NCI-H187 (cell line): Measurements from ENCODE around the gene ZNF430.
"Not testable (repeated sequence)": the region's sequence is repeated elsewhere in the genome, so short reads cannot be mapped to it uniquely, and the experiment has no call there.

Source experiments
- DNase-seq, 2 experiments: peaks; one replicate each; lab custom pipeline; 2025; lab: John Stamatoyannopoulos, UW

The ZNF430 gene

DNA sequence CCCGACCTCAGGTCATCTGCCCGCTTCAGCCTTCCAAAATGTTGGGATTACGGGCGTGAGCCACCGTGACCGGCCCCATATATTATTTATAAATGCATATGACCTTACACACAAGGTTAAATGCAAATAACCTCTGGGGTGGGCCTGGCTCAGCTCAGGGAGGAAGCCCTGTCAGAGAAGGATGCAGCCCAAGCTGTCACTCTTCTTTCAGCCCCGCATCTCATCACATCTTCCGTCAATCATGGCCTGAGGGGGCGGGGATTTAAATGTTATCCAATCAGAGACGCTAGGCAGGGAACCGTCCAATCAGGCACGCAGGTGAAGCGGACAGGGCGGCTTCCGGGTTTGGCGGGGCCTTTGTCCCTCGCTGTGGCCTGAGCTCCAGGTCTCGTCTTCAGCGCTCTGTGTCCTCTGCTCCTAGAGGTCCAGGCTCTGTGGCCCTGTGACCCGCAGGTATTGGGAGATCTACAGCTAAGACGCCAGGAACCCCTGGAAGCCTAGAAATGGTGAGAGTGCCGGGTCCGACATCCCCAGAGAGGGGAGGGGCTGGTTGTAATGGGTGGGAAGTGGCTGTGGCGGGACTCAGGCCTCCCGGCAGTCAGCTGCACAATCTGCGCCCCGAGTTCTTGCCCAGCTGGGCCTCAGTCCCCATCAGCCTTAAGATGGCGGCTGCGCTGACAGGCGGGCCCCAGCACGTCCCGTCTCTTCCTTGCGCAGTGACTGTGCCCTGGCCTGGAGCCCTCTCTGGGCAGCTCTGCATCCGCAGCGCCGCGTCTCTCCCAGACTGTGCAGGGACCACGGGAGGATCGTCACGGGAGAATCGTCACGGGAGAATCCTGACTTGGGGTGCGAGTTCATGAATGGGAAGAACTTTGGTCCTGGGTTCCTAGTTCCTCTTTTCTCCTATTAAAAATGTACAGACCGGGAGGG, at the start of gene ZNF430:
TSS of gene ZNF430 (plus strand) at position 360 of the 930 bp plus-strand sequence. CDS start at position 504, 144 bp downstream.
- DNase-seq = peak; percentile 42 to 88

DNA sequence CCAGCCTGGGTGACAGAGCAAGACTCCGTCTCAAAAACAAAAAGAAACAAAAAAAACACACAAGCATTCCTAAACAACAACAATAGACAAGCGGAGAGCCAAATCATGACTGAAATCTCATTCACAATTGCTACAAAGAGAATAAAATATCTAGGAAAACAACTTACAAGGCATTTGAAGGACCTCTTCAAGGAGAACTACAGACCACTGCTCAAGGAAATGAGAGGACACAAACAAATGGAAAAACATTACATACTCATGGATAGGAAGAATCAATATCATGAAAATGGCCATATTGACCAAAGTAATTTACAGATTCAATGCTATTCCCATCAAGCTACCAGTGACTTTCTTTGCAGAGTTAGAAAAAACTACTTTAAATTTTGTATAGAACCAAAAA, 27.7 kb upstream of the ZNF430 start:
- not testable (repeated sequence) for DNase-seq

DNA sequence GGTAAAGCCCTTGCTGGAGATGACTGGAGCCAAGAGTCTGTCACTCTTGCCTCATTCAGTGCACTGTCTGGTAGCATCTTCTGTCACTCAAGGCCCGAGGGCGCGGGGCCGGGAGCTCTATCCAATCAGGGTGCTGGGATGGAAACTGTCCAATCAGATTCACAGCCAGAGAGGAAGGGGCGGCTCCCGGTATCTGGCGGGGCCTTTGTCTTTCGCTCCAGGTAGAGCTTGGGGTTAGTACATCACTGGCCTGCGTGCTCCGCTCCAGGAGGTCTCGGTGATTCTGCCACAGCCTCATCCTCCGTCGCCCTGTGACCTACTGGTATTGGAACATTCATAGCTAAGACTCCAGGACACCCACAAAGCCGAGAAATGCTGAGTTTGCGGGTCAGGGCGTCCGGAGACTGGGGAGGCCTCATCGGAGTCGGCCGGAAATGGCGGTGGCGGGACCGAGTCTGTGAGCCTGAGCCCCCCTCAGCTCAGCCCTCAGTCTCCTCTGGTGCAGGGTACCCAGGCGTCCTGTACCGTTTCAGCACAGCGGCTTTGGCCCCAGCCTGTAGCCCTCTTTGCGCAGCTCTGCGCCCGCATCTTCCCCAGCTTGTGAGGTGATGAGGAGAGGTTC, 20.6 kb upstream of the ZNF430 start:
- DNase-seq = peak; percentile 23 to 46

DNA sequence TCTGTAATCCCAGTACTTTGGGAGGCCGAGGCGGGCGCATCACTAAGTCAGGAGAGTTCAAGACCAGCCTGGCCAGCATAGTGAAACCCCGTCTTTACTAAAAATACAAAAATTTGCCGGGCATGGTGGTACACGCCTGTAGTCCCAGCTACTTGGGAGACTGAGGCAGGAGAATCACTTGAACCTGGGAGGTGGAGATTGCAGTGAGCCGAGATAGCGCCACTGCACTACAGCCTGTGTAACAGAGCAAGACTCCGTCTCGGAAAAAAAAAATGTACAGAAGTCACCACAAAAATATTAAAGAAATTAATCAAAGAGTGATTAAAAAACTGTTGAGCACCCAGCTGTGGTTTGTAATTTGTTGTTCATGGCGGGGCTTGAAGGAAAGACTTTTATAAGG, 781 bp downstream of the ZNF430 start:
- DNase-seq = not testable (repeated sequence)

DNA sequence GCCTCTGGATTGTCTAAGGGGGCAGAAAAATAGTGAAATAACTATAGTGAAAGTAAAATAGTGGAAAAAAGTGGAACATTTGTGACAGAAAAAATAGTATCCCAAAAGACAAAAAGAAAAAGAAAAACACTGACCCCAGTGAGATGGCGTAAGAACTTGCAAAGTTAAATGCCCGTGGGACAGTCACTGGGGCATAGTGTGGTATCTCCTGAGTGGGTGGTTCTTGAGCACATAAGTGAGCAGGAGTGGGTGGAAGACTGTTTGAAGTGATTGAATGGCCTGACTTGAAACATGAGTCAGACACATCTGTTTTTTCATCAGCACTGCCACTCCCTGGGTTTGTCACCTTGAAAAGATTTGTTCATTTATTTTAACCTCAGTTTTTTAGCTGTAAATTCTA, 2.5 kb downstream of the ZNF430 start:
- DNase-seq = no peak

DNA sequence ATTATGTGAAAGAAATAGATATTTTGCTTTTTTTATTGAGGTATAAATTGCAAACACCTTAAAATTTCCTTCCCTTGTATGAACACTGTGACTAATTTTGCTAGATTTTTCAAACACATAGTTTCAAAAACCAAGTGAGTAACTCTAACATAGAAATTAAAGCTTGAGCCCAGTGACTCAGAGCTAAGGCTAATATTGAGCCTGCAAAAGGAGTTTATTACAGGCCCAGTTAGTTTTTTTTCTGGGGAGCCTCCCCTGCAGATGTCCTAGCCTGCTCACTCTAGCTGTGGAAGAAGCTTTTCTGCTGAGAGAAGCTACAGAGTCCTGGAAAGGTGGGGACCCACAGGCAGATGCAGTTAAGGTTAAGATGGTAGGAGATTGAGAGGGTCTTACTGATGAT, 3.4 kb downstream of the ZNF430 start:
- DNase-seq = no peak

DNA sequence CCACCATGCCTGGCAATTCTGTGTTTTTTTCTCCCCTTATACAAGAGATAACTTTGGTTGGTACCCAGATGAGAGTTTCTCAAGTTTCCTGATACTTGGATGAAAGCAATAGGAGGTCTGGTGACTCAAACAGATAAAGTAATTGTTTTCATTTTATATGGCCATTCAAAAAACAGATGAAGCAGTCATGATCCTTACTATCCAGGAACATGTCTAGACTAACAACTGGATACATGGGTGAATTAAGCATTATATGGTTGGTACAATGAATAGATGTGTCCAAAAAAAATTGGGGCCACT, 8.5 kb downstream of the ZNF430 start:
- no peak for DNase-seq

DNA sequence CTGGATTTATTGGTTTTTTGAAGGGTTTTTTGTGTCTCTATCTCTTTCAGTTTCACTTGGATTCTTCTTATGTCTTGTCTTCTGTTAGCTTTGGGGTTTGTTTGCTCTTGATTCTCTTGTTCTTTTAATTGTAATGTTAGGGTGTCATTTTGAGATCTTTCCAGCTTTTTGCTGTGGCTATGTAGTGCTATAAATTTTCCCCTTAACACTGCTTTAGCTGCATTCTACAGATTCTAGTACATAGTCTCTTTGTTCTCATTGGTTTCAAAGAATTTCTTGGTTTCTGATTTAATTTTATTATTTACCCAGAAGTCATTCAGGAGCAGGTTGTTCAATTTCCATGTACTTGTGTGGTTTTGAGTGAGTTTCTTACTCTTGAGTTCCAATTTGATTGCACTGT, 24.6 kb downstream of the ZNF430 start:
- no peak for DNase-seq

DNA sequence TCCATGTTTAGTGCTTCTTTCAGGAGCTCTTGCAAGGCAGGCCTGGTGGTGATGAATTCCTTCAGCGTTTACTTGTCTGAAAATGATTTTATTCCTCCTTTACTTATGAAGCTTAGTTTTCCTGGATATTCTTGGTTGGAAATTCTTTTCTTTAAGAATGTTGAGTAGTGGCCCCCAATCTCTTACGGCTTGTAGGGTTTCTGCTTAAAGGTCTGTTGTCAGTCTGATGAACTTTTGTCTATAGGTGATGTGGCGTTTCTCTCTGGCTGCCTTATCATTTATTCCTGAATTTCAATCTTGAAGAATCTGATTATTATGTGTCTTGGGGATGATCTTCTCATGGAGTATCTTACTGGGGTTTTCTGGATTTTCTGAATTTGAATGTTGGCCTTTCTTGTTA, 26.0 kb downstream of the ZNF430 start:
- no peak for DNase-seq

DNA sequence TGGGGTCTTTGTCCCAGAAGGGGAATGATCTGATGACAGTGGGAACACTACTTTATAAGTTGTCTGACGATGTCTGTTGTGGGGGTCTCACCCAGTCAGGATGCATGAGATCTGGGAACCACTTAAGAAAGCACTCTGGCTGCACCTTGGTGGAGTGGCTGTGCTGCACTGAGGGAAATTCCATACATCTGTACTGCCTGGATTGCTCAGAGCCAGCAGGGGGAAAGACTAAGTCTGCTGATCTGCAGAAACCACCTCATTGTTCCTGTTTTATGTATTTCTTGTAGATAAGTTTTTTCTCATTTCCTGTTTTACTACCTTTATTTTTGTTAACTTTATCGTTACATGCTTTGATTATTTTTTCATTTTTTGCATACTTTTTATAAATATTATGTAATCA, 27.3 kb downstream of the ZNF430 start:
- DNase-seq = no peak

DNA sequence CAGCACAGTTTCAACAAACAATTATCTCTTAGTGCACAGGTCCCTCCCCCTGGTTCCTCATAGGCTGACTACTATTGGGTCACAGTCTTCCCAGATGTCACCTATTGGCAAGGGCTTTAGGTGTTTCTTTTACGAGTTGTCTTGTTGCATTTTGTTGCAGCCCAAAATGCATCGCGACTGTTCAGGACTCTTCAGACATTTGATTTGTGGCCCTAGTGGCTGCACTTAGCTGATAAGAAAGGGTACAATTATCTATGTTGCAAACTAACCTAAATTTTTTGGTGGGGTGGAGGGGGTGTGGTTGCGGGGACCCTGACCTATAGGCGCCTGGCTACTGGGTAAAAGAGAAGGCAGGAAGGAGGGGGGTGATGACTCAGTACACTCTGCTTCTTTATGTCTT, 32.4 kb downstream of the ZNF430 start:
- DNase-seq = no peak

DNA sequence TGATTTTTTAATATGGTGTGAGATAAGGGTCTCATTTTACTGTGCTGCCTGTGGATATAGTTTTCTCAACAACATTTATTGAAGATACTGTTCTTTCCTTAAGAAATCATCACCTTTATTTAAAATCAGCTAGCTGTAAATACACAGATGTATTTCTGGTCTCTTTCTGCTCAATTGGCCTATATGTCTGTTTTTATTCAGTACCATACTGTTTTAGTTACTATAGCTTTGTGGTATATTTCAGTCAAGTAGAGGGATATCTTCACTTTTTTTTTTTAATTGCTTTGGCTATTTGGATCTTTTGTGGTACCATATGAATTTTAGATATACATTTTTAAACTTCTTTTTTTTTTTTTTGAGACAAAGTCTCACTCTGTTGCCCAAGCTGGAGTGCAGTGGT, 44.9 kb downstream of the ZNF430 start:
- no peak for DNase-seq

DNA sequence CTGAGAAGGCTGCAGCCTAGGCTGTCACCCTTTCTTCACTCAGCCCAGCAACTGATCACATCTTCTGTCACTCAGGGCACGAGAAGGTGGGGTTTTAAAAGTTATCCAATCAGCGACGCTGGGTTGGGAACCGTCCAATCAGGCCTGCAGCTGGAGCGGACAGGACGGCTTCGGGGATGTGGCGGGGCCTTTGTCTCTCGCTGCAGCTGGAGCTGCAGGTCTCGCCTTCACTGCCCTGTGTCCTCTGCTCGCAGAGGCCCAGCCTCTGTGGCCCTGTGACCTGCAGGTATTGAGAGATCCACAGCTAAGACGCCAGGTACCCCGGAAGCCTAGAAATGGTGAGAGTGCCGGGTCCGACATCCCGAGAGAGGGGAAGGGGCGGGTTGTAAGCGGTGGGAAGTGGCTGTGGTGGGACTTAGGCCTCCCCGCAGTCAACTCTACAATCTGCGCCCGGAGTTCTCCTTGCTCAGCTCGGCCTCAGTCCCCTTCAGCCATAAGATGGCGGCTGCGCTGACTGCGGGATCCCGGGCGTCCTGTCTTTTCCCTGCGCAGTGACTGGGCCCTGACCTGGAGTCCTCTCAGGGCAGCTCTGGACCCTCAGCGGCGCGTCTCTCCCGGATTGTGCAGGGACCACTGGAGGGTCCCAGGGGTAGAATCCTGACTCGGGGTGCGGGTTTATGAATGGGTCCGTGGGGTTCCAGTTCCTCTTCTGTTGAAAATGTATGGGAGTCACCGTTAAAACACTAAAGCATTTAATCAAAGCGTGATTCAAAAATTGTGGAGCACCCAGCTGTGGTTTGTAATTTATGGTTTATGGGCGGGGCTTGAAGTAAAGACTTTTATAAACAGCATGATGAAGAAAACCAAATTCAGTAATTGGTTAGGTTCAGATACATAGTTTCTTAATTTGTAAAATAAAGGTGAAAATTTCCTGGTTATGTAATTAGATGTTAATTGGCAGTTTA, 61.8 kb downstream of the ZNF430 start, which contains the start of gene ZNF714:
TSS of gene ZNF714 (plus strand) at position 193 of the 965 bp plus-strand sequence. CDS start 16,066 bp downstream, outside the sequence.
- no peak for DNase-seq

DNA sequence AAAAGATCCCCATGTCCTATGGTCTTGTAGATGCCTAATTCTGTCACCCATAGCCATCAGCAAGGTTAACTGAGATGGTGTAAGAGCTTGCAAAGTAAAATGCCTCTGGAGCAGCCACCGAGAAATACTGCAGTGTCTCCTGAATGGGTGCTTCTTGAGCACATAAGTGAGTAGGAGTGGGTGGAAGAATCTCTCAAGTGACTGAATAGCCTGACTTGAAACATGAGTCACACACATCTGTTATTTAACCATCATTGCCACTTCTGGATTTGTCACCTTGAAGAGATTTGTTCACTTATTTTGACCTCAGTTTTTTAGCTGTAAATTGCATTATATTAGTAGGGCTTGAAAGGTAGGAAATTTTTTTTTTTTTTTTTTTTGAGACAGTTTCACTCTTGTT, 63.9 kb downstream of the ZNF430 start:
- DNase-seq = no peak

DNA sequence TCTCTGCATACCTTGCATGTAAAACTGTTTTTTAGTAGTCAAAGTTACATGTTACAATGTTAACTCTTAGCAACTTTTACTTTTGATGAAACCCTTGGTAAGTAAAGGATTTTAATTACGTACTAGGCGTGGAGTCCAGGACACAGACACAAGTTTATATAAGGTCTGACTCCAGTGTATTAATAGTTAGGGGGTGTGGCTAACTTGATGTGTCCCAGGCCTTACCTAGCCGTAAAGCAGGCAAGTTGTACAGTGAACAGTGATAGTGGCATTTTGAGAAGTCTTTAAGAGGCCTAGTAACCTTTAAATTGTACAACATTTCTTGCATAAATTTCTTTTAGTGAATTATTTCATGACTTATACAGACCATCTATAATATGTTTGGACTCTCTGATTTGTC, 67.4 kb downstream of the ZNF430 start:
- DNase-seq = no peak

DNA sequence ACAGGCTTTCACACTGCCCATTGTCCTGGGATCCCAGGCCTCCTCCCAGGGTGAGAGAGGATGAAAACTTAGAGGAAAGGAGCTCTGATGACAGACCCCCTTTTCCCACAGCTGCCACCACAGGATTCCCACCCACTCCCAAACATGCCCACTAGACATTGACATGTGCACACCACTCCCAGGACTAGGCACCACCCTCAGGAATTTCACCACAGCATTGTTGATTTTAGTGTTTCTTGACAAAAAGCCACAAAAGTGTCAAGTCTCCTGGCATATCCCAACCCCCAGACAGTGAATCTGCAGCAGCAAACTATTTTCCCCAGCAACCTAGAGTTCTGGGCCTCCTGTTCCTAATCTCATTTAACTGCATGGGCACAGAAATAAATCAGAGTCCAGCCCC, 71.7 kb downstream of the ZNF430 start:
- no peak for DNase-seq

DNA sequence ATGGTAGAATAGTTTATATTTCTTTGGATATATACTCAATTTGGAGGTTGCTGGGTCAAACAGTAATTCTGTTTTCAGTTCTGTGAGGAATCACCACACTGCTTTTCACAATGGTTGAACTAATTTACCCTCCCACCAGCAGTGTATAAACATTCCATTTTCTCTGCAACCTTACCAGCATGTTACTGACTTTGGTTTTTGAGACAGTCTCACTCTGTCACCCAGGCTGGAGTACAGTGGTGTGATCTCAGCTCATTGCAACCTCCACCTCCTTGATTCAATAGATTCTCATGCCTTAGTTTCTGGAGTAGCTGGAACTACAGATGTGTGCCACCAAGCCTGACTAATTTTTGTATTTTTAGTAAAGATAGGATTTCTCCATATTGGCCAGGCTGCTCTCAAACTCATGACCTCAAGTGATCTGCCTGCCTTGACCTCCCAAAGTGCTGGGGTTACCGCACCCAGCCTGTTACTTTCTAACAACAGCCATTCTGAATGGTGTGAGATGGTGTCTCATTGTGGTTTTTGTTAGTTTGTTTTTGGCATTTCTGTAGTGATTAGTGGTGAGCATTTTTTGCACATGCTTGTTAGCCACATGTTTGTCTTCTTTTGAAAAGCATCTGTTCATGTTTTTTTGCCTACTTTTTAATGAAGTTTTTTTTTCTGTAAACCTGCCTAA, 74.0 kb downstream of the ZNF430 start:
- DNase-seq = no peak

DNA sequence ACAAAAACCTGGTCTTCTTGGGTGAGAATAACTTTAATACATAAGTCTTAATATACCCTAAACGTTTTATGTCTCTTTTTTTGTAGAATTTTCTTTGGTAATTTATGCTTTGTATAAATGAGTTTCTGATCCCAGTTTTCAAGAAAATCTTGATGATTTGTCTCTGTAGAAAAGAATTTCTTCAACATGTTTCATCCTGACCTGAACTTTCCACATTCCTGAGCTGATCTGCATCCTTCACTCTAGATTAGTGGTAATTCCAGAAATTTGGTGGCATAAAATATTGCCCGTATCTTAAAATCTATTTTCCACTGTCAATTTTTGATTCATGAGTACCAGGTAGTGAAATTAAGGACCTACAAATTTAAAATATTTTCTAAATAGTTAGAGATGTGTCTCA, 77.8 kb downstream of the ZNF430 start:
- no peak for DNase-seq

DNA sequence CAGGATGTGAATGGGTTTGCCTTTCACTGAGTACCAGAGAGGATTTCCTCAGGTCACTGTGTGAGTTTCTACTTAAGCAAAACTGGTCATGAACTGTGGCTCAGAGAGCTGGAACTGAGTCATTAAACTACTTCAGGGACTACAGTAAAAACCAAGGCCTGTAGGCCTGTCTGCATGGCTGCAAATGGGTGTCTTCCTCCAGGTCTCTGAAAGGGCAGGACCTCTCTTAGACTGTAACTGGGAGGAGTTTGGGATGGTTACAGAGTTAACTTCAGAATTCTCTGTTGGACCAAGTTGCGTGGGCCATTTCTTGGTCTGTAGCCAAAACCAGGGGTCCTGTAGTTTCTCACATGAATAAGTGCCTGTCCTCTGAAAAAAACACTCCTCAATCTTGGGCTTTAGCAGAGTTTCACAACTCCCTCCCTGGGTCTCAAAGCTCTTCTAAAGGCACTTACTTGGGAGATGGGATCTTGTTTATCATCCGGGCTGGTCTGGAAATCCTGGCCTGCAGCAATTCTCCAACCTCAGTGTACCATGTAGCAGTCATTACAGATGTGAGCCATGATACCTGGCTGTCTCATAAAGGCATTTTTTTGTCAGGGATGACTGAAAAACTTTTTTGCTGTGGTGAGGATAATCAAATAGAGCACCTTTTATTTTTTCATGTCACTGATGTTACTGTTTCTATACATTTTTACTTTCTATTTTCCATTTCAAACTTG, 81.2 kb downstream of the ZNF430 start:
- DNase-seq = no peak

DNA sequence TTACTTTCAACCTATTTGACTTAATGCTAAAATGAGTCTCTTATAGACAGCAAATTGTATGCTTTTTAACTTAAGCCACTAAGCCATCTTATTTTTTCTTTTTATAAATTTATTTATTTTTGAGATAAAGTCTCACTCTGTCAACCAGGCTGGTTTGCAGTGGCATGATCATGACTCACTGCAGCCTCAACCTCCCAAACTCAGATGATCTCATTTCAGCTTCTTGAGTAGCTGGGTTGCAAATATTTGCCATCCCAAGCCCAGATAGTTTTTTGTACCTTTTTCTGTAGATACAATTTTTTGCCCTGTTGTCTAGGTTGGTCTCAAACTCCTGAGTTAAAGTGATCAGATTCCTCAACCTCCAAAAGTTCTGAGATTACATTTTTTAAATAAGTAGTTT, 88.7 kb downstream of the ZNF430 start:
- DNase-seq = no peak
